GM21367 (cell line): ENCODE results near the gene CFAP126.
"Not testable (repeated sequence)": the region's sequence is repeated elsewhere in the genome, so short reads cannot be mapped to it uniquely, and the experiment has no call there.

ENCODE experiments used
- ATAC-seq: cut with Tn5 transposase; IDR thresholded peaks from one replicate; pipeline ENCODE4 v1.9.1; 2021; ENCODE audit not compliant: unreplicated experiment

CFAP126 gene

DNA sequence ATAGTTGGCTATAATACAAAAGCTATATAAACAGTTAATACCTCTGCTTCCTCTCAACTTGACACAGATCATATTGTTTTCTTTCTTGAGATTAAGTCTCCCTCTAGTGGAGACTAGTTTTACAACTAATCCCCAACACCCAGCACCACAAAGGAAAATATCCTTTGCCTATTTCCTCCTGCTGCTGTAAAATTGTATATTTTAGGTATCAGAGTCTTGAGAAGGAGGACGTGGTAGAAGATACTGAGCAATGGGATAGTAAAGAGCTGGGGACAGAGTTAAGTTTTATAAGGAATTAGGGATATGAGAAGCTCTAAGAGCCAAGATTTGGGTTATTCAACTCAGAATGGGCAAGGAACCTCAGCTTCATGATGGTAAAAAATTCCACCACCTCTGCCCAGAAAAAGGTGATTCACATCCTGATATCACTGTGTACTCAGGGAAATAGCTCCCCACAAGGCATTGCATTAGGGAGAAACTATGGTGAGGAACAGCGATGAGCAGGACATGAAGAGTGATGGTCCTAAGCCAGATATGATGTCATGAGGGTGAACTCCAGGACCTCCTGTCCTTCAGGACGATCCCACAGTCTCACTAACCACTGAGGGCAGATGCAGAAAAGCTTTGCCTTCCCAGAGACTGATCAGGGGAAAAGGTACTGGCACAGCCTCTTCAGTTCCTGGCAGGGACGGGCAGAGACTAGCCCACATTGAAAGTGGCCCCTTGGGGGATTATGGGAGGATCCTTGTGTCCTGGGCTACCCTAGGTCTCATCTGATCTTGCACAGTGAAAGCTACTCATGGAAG lies 14.7 kb upstream of the CFAP126 start:
- no peak for ATAC-seq

DNA sequence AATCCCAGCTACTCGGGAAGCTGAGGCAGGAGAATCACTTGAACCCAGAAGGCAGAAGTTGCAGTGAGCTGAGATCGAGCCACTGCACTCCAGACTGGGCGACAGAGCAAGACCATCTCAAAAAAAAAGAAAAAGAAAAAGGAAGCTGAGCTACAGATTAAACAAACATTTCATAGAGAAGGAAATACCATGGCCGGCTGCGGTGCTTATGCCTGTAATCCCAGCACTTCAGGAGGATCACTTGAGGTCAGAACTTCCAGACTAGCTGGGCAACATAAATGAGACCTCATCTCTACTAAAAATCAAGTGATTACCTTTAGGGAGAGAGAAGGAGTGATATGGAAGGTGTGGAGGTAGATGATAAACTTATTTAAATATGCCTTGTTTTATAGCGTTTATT lies 14.0 kb upstream of the CFAP126 start:
- no peak for ATAC-seq

DNA sequence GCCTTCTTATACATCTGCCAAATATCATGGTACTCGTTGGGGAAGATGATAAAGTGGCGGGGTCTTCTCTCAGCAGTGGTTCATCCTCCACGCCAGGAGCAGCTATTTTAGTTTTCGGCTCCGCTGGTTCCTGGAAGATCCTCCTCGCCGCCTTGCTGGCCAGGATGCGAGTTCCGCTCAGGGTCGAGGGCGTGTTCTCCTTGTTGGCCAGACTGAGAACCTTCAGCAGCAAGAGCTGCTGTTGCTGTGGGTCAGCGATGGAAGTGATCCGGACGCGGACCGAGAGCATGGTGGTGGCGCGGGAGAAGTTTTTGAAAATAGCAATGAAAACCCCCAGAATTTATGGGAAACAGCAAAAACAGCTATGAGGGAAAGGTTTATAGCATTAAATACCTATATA lies 11.4 kb upstream of the CFAP126 start:
- ATAC-seq, result no peak

DNA sequence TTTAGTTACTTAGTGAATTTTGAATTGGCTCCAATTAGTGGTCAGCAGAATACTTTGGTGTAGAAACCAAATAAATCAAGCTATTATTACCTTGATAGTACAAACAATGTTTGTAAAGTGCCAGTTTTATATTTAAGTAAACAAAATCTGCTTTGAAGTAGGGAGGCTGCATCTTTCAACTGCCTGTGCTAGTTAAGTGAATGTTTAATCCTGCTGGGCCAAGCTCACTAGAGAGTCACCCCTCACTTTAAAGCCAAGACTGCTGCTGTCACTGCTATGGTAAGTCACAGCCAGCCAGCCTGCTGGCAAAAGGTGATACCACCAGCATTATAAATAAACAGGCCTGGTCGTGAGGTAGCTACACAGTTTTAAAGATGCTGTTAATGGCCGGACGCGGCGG lies 10.3 kb upstream of the CFAP126 start:
- ATAC-seq, result no peak

DNA sequence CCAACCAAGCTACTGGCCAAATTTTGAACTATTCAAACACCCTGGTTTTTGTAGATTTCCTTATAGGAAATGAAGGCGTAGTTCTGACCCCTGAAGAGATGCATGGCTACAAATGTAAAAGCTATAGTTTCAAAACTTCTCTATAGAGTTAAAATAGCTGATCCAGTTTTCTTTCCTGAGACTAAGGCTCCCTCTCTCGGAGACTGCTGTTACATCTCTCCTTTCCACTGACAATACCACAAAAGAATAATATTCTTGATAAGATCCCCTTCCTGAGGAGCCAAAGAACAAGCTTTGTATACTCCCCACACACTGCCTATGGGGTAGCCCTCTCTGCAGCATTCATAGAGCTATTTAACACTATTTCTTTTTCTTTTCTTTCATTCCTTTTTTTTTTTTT lies 6.7 kb upstream of the CFAP126 start:
- ATAC-seq, result no peak

DNA sequence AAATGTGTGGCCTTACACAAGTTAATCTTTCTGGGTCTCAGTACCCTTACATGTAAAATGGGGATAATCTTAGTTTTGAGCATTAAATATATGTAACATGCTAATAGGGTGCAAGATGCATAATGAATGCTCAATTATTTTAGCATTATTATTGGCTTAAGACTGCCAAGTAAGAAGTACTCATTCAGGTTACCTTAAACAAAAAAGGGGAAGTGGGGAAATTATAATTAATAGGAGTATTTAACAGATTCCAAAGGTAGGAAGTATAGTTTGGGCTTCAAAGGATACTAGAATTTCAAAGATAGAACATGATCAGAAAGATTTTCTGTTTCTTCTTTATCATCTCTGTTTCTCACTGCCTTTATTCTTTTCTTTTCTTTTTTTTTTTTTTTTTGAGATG lies 5.8 kb upstream of the CFAP126 start:
- no peak for ATAC-seq

DNA sequence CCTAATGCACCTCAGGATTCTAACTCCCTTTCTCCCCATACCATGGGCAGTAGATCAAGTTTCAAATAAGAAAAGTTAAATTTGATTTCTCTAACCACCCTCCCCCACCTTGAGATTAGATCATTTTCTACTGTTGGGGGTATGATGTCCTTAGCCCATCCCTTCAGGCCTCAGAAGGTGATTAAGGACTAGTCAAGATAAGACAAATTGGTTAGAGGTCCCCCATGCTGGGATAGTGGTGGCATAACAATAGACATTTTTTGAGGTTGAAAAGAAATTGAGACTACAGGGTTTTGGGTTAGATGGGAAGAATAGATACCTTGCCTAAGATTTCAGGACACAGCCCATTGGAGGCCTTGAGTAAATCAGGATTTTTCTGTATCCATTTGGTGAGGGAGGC lies 2.5 kb downstream of the CFAP126 start:
- ATAC-seq, result no peak

DNA sequence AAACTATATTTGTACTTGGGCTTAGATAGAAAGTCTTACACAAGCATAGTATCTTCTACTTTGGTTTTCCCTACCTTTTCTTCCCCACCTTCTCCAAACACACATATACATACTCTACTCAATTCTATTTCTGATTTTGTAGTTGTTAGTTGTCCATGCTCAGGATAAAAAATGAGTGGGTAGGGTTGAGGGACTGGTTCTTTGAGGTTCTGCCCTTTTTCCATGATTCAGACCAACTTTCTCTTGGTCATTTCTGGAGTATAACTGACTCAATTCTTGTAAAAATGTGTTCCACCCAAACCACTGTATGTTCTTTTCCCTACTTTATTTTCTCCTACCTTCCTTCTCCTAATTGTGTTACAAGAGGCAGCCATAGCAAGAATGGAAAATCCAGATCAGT lies 3.3 kb downstream of the CFAP126 start:
- no peak for ATAC-seq

DNA sequence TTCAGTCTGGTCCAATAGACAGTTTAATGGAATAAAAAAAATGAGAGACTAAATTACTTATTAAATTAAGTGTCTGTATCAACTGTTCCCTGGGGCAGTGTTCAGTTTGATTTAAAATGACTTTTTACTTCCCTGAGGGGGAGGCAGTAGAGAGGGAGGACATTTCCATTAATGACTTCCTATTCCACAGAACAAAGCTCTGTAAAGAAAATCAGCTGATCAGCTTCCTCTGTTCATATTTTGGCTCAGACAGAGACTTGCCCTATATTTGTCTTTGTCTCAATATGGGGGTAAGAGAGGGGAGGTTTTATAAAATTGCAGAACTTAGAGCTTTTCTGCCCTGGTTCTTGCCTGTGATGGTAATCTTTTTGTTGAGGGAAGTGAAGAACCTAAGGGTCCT lies 8.4 kb downstream of the CFAP126 start:
- ATAC-seq, result no peak

DNA sequence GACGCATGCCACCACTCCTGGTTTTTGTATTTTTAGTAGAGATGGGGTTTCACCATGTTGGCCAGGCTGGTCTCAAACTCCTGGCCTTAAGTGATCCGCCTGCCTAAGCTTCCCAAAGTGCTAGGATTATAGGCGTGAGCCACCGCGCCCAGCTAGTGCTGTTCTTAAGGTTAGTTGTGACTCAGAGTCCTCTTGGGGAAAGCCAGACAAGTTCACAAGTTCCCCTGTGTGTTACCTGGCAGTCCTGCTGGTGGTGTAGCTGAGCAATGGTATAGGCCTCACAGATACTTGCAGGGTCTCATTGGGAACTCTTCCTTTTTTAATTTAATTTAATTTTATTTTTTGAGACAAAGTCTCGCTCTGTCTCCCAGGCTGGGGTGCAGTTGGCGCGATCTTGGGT lies 10.6 kb downstream of the CFAP126 start:
- no peak for ATAC-seq

DNA sequence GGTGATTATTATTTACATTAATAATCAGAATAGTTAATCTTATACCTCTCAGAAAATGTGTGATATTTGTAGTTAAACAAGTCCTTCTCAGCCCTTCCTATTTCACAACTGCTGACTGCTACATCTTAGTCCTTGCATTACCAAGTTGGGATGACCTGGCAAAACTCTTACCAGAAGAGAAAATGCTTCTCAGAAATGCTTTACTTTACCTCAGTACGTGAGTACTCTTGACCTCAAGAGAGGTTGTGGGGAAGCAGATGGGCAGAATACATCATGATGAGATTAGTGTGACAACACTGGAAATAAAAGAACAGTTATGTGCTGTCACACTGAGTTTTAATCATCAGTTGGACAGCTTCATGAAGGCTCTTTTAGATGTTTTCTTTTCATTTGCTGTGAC lies 16.2 kb downstream of the CFAP126 start:
- no peak for ATAC-seq

DNA sequence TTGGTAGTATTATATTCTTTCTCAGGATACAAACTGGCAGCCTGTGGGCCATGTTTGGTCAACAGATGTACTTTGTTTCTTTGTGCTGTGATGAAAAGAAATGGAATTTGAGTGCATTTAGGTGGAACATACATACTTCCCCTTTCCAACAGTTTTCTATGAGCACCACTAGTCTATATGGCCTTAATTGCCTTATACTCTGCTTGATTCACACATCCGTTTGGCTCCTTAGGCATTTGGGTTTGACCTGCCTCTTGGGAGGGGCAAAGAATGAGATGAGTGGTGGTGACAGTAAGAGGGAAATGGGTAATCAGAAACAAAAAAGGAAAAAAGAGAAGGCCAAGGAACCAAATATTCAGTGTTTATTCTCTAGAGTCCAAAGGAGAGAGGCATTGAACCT lies 17.0 kb downstream of the CFAP126 start:
- ATAC-seq, result no peak

DNA sequence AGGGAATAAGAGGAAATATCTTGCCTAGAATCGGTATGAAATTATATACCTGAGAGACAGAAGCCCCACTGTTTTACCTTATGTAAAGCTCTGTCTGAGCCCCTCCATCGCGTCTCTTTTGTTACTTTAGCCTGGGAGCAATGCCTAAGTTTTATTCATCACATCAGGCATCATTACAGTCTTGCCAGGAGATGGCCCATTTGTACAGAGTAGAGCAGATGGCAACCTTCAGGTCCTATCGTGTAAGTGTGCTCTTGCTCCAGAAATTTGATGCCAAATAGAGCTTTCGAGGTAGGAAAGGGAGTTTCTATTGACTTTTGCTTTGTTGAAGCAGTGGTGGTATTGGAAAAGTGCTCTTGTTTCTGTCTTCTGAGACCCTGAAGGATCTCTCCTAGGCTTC lies 24.9 kb downstream of the CFAP126 start:
- no peak for ATAC-seq

DNA sequence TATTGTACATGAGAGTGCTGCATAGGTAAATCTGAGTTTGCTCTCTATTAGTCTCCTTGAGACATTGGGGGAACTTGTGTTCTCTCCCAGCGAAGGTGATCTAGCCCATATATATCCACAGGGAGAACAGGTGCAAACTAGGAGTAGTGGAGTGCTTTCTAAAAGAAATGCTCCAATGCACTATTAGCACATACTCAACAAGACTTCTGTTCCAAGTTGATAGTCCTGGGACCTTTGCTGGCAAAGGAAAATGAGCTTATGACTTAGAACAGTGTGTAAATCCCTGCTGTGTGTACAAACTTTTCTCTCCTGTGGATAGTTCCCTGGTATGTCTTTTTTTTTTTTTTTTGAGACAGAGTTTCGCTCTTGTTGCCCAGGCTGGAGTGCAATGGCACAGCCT lies 25.5 kb downstream of the CFAP126 start:
- ATAC-seq, result no peak

DNA sequence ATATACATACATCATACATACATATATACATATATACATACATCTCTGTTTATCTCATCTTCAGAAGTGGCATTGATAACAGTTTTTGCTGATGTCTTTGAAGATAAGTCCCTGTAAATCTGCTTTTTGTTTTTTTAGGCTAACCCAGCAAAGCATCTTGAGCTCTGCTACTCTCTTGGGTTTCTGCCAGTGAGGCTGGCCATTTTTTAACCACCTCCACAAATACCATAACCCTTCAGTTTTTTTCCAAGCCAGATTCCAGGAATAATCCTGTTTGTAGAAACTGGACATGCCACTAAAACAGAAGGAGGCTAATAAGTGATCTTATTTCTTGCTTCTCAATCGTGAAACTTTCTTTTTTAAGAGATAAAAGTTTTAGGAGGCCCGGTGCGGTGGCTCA lies 31.9 kb downstream of the CFAP126 start:
- ATAC-seq, result no peak

DNA sequence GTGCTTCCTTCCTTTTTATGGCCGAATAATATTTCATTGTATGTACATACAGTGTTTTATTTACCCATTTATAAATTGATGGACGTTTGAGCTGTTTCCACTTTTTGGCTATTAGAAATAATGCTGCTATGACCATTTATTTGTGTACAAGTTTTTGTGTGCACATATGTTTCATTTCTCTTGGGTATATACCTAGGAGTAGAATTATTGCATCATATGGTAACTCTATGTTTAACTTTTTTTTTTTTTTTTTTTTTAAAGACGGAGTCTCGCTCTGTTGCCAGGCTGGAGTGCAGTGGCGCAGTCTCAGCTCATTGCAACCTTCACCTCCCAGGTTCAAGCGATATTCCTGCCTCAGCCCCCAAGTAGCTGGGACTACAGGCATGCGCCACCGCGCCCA lies 34.5 kb downstream of the CFAP126 start:
- ATAC-seq, result no peak

DNA sequence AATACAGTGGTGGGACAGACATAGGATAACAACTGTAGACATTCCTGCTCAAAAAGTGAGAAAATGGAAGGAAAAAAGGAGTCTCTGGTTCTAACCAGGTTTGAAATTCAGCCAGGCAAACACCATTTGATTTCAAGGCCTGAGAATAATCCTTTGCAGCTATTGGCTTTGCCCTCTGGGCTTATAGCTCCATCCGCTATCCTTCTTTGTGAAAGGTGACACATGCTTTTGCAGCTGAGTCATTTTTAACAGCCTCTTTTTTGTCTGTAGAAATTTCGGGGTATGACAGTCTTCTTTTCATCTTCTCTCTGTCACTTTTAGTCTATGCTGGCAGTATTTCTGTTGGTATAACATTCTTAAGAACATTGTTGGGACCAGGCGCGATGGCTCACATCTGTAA lies 37.3 kb downstream of the CFAP126 start:
- ATAC-seq, result no peak

DNA sequence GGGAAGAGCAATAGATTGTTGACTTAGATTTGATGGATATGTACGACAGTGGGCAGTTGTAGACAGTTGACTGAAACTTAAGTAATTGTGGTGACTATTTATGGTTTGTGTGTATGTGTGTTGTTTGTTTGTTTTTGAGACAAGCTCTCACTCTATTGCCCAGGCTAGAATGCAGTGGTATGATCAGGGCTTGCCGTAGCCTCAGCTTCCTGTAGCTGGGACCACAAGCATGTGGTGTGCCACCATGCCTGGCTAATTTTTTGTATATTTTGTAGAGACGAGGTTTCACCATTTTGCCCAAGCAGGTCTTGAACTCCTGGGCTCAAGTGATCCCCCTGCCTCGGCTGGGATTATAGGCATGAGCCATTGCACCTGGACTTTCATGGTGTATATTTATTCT lies 43.7 kb downstream of the CFAP126 start:
- no peak for ATAC-seq

DNA sequence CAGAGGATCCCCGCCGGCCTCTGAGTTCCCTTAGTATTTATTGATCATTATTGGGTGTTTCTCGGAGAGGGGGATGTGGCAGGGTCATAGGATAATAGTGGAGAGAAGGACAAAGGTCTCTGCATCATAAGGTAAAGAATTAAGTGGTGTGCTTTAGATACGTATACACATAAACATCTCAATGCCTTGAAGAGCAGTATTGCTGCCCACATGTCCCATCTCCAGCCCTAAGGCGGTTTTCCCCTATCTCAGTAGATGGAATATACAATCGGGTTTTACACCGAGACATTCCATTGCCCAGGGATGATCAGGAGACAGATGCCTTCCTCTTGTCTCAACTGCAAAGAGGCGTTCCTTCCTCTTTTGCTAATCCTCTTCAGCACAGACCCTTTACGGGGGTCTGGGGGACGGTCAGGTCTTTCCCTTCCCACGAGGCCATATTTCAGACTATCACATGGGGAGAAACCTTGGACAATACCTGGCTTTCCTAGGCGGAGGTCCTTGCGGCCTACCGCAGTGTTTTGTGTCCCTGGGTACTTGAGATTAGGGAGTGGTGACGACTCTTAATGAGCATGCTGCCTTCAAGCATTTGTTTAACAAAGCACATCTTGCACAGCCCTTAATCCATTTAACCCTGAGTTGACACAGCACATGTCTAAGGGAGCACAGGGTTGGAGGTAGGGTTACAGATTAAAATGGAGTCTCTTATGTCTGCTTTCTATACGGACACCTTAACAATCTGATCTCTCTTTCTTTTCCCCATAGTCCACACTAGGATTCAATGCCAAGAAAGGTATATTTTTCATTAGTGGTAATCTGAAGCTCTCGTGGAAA lies 51.6 kb downstream of the CFAP126 start:
- not testable (repeated sequence) for ATAC-seq
